Glutamatergic neuron (in vitro differentiated cells): Measurements from ENCODE around the gene BMP7. TPM values are rescaled to one million over a fixed set of nuclear protein-coding genes. Genes with fewer than 3 reads are reported as not detected.
"Not testable (repeated sequence)": the region's sequence is repeated elsewhere in the genome, so short reads cannot be mapped to it uniquely, and the experiment has no call there.

Experiments
- DNase-seq: peaks from one replicate; pipeline ENCODE4 v3.0.0; 2022
- H3K27ac Mint-ChIP-seq: one replicate; pipeline ENCODE4 v1.8.0; 2020; ENCODE audit warnings: mild to moderate bottlenecking, mixed read lengths, inconsistent platforms; ENCODE audit not compliant: unreplicated experiment
- H3K27me3 Mint-ChIP-seq: one replicate; pipeline ENCODE4 v1.8.0; 2020; ENCODE audit warnings: mild to moderate bottlenecking, moderate library complexity, mixed read lengths, inconsistent platforms; ENCODE audit not compliant: unreplicated experiment
- H3K36me3 Mint-ChIP-seq: one replicate; pipeline ENCODE4 v1.8.0; 2020; ENCODE audit warnings: mild to moderate bottlenecking, mixed read lengths, inconsistent platforms; ENCODE audit not compliant: unreplicated experiment
- H3K4me1 Mint-ChIP-seq: one replicate; pipeline ENCODE4 v1.8.0; 2020; ENCODE audit warnings: mild to moderate bottlenecking, low read depth, mixed read lengths, inconsistent platforms; ENCODE audit not compliant: unreplicated experiment
- H3K4me3 Mint-ChIP-seq: one replicate; pipeline ENCODE4 v1.8.0; 2020; ENCODE audit warnings: mild to moderate bottlenecking, mixed read lengths, inconsistent platforms; ENCODE audit not compliant: unreplicated experiment
- H3K9me3 Mint-ChIP-seq: one replicate; pipeline ENCODE4 v1.8.0; 2020; ENCODE audit warnings: mild to moderate bottlenecking, moderate library complexity, mixed read lengths, inconsistent platforms; ENCODE audit not compliant: unreplicated experiment
- CTCF ChIP-seq: fragments of 200-600 bp; sonication (generic); IDR thresholded peaks from one replicate; pipeline ENCODE4 v1.5.0; 2021; ENCODE audit not compliant: partially characterized antibody, unreplicated experiment
- total RNA-seq: library from RNA; stranded (reverse); fragmentation: NEBNext Ultra II Directional; extraction: Animal tissue kit (Norgen Biotek cat#: 25700); gene quantifications from one replicate; pipeline ENCODE4 v1.2.1, GENCODE V29; 2021; ENCODE audit not compliant: unreplicated experiment

Gene BMP7
- total RNA-seq, 1 donor from 2014 or later = 8.7 TPM

- H3K27me3 Mint-ChIP-seq = peaks cover 13% of the 10 kb centered on the region
- peak; percentile 52 for DNase-seq
- no peak for TF ChIP-seq CTCF
- H3K27ac Mint-ChIP-seq = no peak overlapping the region
- H3K4me1 Mint-ChIP-seq = peaks cover 28% of the 10 kb centered on the region
- H3K4me3 Mint-ChIP-seq = peak overlapping the region; percentile 87
- H3K36me3 Mint-ChIP-seq = no peaks in the 10 kb centered on the region
- peaks cover 5% of the 10 kb centered on the region for H3K9me3 Mint-ChIP-seq
These were observed 975 bp downstream of the BMP7 start for GRCh38 chr20:57265336-57265996.

- not testable (repeated sequence) for H3K9me3 Mint-ChIP-seq, H3K36me3 Mint-ChIP-seq, H3K27ac Mint-ChIP-seq, DNase-seq
- Mint-ChIP-seq H3K27me3 (peaks cover 12% of the 10 kb centered on the region), H3K4me1 (peaks cover 31% of the 10 kb centered on the region), H3K4me3 (peak overlapping the region; percentile 87)
These were observed 1.5 kb downstream of the BMP7 start for GRCh38 chr20:57264908-57265335.

GRCh38 chr20:57263801-57264792 lies 2.3 kb downstream of the BMP7 start:
- Mint-ChIP-seq H3K36me3 (no peaks in the 10 kb centered on the region), H3K4me1 (peaks cover 34% of the 10 kb centered on the region), H3K27me3 (peaks cover 11% of the 10 kb centered on the region), H3K27ac (no peak overlapping the region), H3K9me3 (peaks cover 2% of the 10 kb centered on the region), H3K4me3 (peak overlapping the region; percentile 36)
- no peak for TF ChIP-seq CTCF
- no peak for DNase-seq

- no peaks in the 10 kb centered on the region for H3K36me3 Mint-ChIP-seq
- H3K4me1 Mint-ChIP-seq = peaks cover 38% of the 10 kb centered on the region
- peaks cover 2% of the 10 kb centered on the region for H3K9me3 Mint-ChIP-seq
- peaks cover 8% of the 10 kb centered on the region for H3K27me3 Mint-ChIP-seq
- H3K4me3 Mint-ChIP-seq = peak overlapping the region; percentile 8
- no peak overlapping the region for H3K27ac Mint-ChIP-seq
- no peak for DNase-seq
- no peak for TF ChIP-seq CTCF
These were observed 3.4 kb downstream of the BMP7 start for GRCh38 chr20:57262784-57263609.

GRCh38 chr20:57262301-57262700 lies 4.1 kb downstream of the BMP7 start:
- Mint-ChIP-seq H3K27ac (no peak overlapping the region), H3K4me3 (no peak overlapping the region)

More at GRCh38 chr20:57262301-57262700, 4.1 kb downstream of the BMP7 start:
- peaks cover 5% of the 10 kb centered on the region for H3K27me3 Mint-ChIP-seq
- H3K9me3 Mint-ChIP-seq = peaks cover 2% of the 10 kb centered on the region
- H3K36me3 Mint-ChIP-seq = no peaks in the 10 kb centered on the region
- no peak for DNase-seq
- TF ChIP-seq CTCF = no peak
- H3K4me1 Mint-ChIP-seq = peaks cover 41% of the 10 kb centered on the region
